Upper lobe of left lung (tissue), 4 donors: ENCODE results near the gene IFI6.
A peak's percentile ranks its signal among the peaks of the same experiment; 100 is the strongest.

Experiments used
- CTCF ChIP-seq, 6 experiments: fragments of 450-650 bp in 4 of 6; fragments of 200-600 bp in 2 of 6; sonication (generic) in 2 of 6; IDR thresholded peaks; one replicate each; pipeline ENCODE4 v1.5.1; 2016 to 2019; ENCODE audit warnings: antibody characterized with exemption in 6 of 6
- POLR2A ChIP-seq, 4 donors: fragments of 450-650 bp; IDR thresholded peaks; one replicate each; pipeline ENCODE4 v1.5.1; 2016 to 2017; ENCODE audit warnings: antibody characterized with exemption in 4 of 4, mild to moderate bottlenecking in 2 of 4
- POLR2AphosphoS5 ChIP-seq, 2 donors: sonication (generic); formaldehyde crosslinking; IDR thresholded peaks; one replicate each; pipeline ENCODE4 v1.5.1; 2017; ENCODE audit warnings: antibody characterized with exemption in 2 of 2

GRCh38 chr1:27630859-27631491 lies 41.0 kb downstream of the IFI6 start:
- TF ChIP-seq CTCF (IDR thresholded peaks at IDR 0.05), result peak in 3 of 6 experiments; percentile 14 to 42 (median 38)
- TF ChIP-seq POLR2AphosphoS5 (IDR thresholded peaks at IDR 0.05), result peak; percentile 85 to 91
- peak in 1 of 4 donors; percentile 43 for TF ChIP-seq POLR2A (IDR thresholded peaks at IDR 0.05)
